SU-DHL-6 (cell line): ENCODE data around the gene DNAJA4.

Source experiments
- H2AFZ ChIP-seq: fragments of 200-600 bp; sonication (generic); 2 replicates; pipeline ENCODE4 v1.6.1; 2014; ENCODE audit warnings: low read depth, mild to moderate bottlenecking, moderate library complexity, mixed read lengths, antibody characterized with exemption, low read length; ENCODE audit not compliant: severe bottlenecking
- H3F3A ChIP-seq: fragments of 200-600 bp; shearing (Covaris generic); 2 replicates; pipeline ENCODE4 v1.6.0; 2016; ENCODE audit warnings: antibody characterized with exemption, mild to moderate bottlenecking; ENCODE audit not compliant: insufficient read depth
- H3K27ac ChIP-seq: fragments of 200-600 bp; sonication (generic); 2 replicates; pipeline ENCODE4 v1.5.1; 2016; ENCODE audit warnings: low read depth, mild to moderate bottlenecking, low read length, moderate library complexity, mixed read lengths
- H3K27me3 ChIP-seq: fragments of 200-600 bp; sonication (generic), shearing (Covaris generic); 2 replicates; pipeline ENCODE4 v1.6.0; 2014; ENCODE audit warnings: mild to moderate bottlenecking, low read length
- H3K36me3 ChIP-seq: fragments of 200-600 bp; sonication (generic); 2 replicates; pipeline ENCODE4 v1.6.1; 2014; ENCODE audit warnings: mild to moderate bottlenecking, low read length, mixed read lengths
- H3K4me2 ChIP-seq: fragments of 300-600, 200-600 bp; shearing (Covaris generic), sonication (generic); 2 replicates; pipeline ENCODE4 v1.6.0; 2014; ENCODE audit warnings: low read length, low read depth, mild to moderate bottlenecking; ENCODE audit not compliant: poor library complexity, severe bottlenecking
- H3K4me3 ChIP-seq: fragments of 200-600 bp; sonication (generic); 2 replicates; pipeline ENCODE4 v1.5.1; 2014; ENCODE audit warnings: antibody characterized with exemption, low read length, mild to moderate bottlenecking, mixed read lengths; ENCODE audit not compliant: insufficient read depth, poor library complexity, severe bottlenecking
- H3K79me2 ChIP-seq: fragments of 200-600 bp; sonication (generic); 2 replicates; pipeline ENCODE4 v1.6.1; 2014; ENCODE audit warnings: mild to moderate bottlenecking, low read length, moderate library complexity; ENCODE audit not compliant: insufficient read depth
- H3K9ac ChIP-seq: fragments of 200-600 bp; sonication (generic); 2 replicates; pipeline ENCODE4 v1.7.0; 2014; ENCODE audit warnings: mild to moderate bottlenecking, low read length
- H3K9me2 ChIP-seq: fragments of 200-600 bp; sonication (generic); replicated peaks from 2 replicates; pipeline ENCODE4 v1.6.1; 2014; ENCODE audit warnings: low read length; ENCODE audit not compliant: insufficient read depth
- H3K9me3 ChIP-seq: fragments of 200-600 bp; sonication (generic); 2 replicates; pipeline ENCODE4 v1.6.1; 2014; ENCODE audit warnings: low read length, mixed read lengths; ENCODE audit not compliant: insufficient read depth
- H4K20me1 ChIP-seq: fragments of 200-600 bp; sonication (generic); 2 replicates; pipeline ENCODE4 v1.6.1; 2014; ENCODE audit warnings: low read depth, mild to moderate bottlenecking, antibody characterized with exemption, low read length, moderate library complexity, mixed read lengths
- EZH2phosphoT487 ChIP-seq: fragments of 200-600 bp; sonication (generic), shearing (Covaris generic); conservative IDR thresholded peaks from 2 replicates; pipeline ENCODE4 v1.6.1; 2018; ENCODE audit warnings: mild to moderate bottlenecking, antibody characterized with exemption, low read length, moderate library complexity, mixed read lengths
- TF ChIP-seq, protein P1 (sequence below): fragments of 200-600 bp; sonication (generic); IDR thresholded peaks from one replicate; pipeline ENCODE4 v1.5.1; 2017; ENCODE audit warnings: antibody characterized with exemption, mild to moderate bottlenecking, low read length, moderate library complexity; ENCODE audit not compliant: insufficient read depth, poor library complexity, severe bottlenecking

The DNAJA4 gene

DNA sequence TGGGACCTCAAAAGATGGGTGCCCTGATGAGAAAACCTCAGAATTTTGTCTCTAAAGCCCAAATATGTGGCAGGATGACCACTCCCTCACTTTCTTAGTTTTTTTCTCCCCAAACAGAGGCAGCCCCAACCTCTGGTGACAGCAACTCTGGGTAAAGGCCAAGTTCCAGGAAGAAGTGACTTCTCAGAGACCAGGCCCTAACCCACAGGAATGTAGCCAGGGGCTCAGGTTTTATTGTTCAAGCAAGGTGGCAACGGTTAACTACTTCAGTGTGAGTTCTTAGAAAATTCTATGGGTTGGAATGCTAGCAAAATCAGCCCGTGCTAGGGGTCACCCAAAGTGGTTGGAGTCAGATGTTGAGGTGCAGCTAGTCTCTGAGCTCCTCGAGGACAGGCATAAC is 5.1 kb upstream of the DNAJA4 start:
- Histone ChIP-seq H2AFZ (no peak overlapping the region), H3K4me3 (no peak overlapping the region), H4K20me1 (no peaks in the 10 kb centered on the region), H3K36me3 (no peaks in the 10 kb centered on the region), H3K9me2 (no peaks in the 10 kb centered on the region), H3K9me3 (no peaks in the 10 kb centered on the region), H3K27me3 (no peaks in the 10 kb centered on the region), H3K79me2 (no peaks in the 10 kb centered on the region), H3K4me2 (no peak overlapping the region), H3F3A (no peaks in the 10 kb centered on the region), H3K9ac (no peak overlapping the region), H3K27ac (no peak overlapping the region)
- TF ChIP-seq, protein P1, sequence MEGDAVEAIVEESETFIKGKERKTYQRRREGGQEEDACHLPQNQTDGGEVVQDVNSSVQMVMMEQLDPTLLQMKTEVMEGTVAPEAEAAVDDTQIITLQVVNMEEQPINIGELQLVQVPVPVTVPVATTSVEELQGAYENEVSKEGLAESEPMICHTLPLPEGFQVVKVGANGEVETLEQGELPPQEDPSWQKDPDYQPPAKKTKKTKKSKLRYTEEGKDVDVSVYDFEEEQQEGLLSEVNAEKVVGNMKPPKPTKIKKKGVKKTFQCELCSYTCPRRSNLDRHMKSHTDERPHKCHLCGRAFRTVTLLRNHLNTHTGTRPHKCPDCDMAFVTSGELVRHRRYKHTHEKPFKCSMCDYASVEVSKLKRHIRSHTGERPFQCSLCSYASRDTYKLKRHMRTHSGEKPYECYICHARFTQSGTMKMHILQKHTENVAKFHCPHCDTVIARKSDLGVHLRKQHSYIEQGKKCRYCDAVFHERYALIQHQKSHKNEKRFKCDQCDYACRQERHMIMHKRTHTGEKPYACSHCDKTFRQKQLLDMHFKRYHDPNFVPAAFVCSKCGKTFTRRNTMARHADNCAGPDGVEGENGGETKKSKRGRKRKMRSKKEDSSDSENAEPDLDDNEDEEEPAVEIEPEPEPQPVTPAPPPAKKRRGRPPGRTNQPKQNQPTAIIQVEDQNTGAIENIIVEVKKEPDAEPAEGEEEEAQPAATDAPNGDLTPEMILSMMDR: no peak
- TF ChIP-seq EZH2phosphoT487: no peak

DNA sequence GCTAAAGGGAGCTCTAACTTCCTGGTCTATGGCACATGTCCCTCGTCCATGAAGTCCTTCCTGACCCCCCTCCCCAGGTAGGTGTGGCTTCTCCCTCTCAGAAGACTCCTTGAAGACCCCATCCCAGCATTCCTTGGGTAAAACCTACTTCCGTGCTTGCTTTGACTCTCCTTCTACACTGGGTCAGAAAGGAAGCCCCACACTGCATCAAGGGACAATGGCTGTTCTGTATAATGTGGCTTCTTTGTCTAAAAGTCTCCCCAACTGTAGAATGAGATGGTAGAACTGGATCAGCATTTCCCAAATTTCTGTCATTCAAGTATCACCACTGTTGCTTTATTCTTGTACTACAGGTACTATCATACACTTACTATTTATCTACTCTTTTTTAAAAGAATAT is 3.9 kb upstream of the DNAJA4 start:
- Histone ChIP-seq H3K27ac (no peak overlapping the region), H3K9me2 (no peaks in the 10 kb centered on the region), H3K9me3 (no peaks in the 10 kb centered on the region), H4K20me1 (no peaks in the 10 kb centered on the region), H3K4me3 (no peak overlapping the region), H3K79me2 (no peaks in the 10 kb centered on the region), H3K27me3 (no peaks in the 10 kb centered on the region), H3K9ac (no peak overlapping the region), H3F3A (no peaks in the 10 kb centered on the region), H2AFZ (no peak overlapping the region), H3K4me2 (no peak overlapping the region), H3K36me3 (no peaks in the 10 kb centered on the region)
- TF ChIP-seq, protein P1: no peak
- no peak for TF ChIP-seq EZH2phosphoT487

DNA sequence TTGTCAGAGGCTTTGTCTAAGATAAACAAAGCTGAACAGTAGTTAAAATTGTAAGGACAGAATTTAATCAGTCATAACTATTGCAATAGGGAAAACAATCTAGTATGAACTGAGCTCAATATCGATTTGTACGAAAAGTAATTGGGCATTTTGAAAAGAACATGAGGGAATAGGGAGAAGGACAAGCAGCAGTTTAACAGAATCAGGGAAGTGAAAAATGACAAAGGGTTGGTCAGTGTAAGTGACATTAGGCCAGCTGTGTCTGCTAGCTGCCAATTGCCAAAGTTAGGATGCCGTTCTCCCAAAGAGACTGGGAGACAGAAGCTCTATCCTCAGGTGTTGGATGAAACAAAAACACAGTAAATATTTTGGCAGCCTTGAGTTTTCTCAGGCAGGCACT is 3.3 kb upstream of the DNAJA4 start:
- H3K4me2 ChIP-seq: no peak overlapping the region
- H4K20me1 ChIP-seq: no peaks in the 10 kb centered on the region
- H3K9me2 ChIP-seq: no peaks in the 10 kb centered on the region
- TF ChIP-seq, protein P1: no peak
- TF ChIP-seq EZH2phosphoT487: no peak
- H3K27ac ChIP-seq: no peak overlapping the region
- H3K27me3 ChIP-seq: no peaks in the 10 kb centered on the region
- no peaks in the 10 kb centered on the region for H3F3A ChIP-seq
- no peak overlapping the region for H3K9ac ChIP-seq
- no peak overlapping the region for H2AFZ ChIP-seq
- no peaks in the 10 kb centered on the region for H3K9me3 ChIP-seq
- no peak overlapping the region for H3K4me3 ChIP-seq
- no peaks in the 10 kb centered on the region for H3K36me3 ChIP-seq
- H3K79me2 ChIP-seq: no peaks in the 10 kb centered on the region

DNA sequence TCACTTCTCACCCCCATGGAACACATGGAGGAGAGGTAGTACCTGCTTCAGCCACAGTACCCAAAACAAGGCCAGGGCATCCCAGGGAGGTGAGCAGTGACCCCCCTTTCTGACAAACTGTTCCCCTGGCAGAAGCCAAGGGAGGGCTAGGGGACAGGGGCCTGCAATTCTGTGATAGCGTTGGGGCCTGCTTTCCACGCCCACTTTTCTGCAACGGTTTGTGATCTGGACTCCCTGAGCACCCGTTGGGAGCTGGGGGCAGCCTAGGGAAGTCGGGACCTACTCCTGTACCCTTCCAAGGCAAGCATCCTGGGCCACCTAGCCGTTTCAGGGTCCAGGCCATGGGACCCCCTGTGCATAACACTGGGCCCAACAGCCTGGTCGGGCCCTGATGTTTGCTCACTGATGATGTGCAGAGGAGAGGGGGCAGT is 996 bp upstream of the DNAJA4 start:
- Histone ChIP-seq H3K4me2 (no peak overlapping the region), H3K4me3 (no peak overlapping the region), H2AFZ (no peak overlapping the region), H3K36me3 (no peaks in the 10 kb centered on the region), H3K27ac (no peak overlapping the region), H3K27me3 (no peaks in the 10 kb centered on the region), H3K9me2 (no peaks in the 10 kb centered on the region), H3K9ac (no peak overlapping the region), H3K9me3 (no peaks in the 10 kb centered on the region), H3K79me2 (no peaks in the 10 kb centered on the region), H3F3A (no peaks in the 10 kb centered on the region), H4K20me1 (no peaks in the 10 kb centered on the region)
- TF ChIP-seq EZH2phosphoT487: no peak
- TF ChIP-seq, protein P1: no peak
